GM19452 (cell line): ENCODE results near the gene LRMDA.

ENCODE experiments used
- ATAC-seq: cut with Tn5 transposase; IDR thresholded peaks from one replicate; pipeline ENCODE4 v1.9.1; 2021; ENCODE audit not compliant: unreplicated experiment

Gene LRMDA

DNA sequence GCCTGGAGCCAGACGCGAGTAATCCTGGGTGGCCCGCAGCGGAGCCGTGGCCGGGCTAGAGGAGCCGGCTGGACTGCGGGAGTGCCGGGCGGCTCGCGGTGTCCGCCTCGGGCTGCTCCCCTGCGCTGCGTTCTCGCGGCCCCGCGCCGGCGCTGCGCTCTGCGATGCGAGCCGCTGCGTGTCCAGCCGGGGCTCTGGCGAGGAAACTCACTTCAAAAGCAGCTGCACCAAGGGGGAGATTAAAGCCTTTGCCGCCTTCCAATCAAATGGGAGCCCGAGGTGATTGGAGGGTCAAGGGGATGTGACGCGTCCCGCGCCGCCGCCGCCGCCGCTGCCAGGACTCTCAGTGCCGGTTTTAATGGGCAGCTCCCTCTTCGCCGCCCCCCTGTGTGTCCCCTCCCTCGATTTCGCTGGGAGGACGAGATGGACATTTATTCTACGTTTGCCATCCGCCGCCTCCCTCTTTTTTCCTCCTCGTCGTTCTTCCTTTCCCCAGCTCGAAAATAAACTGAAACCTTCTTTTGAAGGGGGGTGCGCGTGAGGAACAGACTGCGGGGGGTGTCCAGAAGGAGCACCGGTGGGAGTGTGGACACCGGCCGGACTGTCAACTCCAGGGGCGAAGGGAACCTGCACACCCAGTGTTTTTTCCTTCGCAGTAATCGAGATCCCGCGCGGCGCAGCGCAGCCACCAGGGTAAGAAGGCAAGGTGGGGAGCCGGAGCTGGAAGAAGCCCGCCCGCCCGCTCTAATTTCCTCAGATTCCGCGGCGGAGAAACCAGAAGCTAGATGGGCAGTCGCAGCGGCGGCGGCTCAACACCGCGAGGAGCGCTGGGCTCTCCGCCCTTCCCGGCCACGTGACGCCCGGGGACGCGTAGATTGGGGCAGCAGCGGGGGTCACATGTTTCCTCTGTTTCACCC is 29.6 kb upstream of the LRMDA start, which contains the start of gene ZNF503:
ZNF503 (minus strand) TSS at position 196 of the 917 bp plus-strand sequence. CDS start 345 bp downstream, outside the sequence.
- peak; percentile 55 for ATAC-seq

DNA sequence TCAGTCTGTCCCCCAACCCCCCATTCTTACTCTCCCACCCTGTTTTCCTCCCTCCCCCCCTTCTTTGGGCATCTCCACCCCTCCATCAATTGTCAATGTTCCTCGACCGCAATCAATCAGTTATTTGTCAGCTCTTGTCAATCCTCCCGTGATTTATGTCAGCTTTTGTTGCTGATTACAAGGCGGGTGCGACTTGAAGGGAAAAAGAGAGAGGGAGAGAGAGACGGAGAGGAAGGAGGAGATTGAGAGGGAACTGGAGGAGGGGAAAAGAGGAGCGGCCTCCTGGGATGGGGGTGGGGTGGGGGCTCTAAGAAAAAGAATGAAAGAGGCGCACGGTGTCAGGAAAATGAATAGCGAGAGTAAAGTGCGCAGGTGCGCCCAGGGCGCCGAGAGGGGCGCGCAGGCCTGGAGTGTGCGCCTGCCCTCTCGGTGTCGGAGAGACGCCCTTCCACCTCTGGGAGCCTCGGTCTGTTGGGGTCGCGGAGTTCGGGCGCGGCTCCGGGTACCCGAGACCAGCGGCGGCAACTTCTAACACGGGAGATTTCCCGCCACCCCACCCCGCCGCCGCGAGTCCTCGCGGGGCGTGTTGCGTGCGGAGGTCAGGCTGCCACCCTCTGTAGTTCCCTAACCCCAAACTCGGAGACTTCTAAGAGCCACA is 28.8 kb upstream of the LRMDA start:
- no peak for ATAC-seq

DNA sequence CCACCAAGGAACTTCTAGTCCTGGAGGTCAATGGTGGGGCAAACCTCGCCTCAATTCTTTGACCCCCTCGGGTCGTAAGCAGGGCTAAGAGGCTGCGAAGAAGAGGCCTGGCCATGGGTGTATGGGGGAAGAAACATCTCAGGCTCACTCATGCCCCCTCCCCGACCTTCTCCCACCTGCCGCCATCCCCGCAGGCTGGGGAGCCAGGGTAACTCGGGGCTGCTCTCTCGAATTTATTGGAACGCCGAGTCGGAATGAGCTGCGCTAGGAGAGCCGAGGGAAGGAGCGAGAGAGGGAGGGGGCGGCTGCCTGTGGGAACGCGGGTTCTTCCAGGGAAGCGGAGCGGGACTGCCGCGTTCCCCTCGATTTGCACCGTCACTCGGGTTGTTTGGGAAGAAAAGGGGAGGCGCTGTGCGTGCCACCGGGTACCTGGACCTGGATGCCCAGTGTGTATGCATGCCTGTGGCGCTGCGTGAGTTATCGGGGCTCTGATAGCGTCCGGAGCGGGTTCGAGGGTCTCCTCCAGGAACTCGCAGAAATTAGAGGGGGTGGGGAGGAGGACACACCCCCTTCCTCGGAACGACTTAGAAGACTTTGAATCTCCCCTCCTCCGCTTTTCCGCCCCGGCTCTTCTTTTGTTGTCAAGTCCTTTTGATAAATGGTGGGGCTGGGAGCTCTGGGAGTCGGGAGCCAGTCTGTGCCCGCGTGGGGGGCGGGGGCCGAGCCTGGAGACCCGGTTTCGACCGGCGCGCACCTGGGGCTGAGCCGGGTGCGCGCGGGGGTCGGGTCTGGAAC is 28.1 kb upstream of the LRMDA start:
- no peak for ATAC-seq

DNA sequence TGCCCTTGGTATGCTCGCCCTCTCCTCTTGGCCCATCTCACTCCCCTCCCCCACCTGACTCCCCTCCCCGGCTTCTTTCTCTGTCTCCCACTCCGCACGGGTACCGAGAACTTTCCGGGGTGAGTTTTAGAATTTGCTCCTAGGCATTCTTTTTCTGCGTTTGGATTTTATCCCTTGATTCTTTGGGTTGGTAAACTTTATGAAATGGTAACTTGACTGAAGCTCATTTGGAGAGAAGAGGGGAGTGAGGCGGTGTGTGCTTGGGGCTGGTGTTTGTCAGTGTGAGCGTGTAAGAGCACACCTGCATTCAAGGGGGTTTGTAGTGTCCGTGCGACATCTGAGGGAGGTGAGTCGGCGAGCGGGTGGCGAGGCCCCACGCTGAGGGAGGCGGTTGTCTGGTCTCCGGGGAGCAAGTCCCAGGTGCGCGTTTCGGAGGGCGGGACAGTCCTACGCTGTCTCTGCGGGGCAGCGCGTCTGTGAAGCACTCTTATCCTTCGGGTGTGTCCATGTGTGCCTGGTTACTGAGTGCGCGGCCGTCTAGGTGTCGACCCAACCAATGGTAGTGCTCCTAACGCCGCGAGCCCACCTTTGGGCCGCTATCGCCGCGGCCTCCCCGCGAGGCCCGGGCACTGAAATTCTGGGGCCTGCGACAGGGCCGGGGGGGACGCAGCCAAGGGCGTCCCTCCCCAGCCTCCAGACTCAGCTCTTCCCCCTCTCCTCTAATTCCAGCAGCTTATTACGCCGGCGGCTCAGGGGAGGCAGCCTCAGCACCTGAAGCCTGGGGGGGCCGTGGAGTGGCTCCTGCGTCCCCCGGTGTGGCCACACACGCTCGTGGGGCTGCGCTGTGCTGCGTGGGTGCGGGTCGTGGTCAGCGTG is 27.2 kb upstream of the LRMDA start:
- no peak for ATAC-seq

DNA sequence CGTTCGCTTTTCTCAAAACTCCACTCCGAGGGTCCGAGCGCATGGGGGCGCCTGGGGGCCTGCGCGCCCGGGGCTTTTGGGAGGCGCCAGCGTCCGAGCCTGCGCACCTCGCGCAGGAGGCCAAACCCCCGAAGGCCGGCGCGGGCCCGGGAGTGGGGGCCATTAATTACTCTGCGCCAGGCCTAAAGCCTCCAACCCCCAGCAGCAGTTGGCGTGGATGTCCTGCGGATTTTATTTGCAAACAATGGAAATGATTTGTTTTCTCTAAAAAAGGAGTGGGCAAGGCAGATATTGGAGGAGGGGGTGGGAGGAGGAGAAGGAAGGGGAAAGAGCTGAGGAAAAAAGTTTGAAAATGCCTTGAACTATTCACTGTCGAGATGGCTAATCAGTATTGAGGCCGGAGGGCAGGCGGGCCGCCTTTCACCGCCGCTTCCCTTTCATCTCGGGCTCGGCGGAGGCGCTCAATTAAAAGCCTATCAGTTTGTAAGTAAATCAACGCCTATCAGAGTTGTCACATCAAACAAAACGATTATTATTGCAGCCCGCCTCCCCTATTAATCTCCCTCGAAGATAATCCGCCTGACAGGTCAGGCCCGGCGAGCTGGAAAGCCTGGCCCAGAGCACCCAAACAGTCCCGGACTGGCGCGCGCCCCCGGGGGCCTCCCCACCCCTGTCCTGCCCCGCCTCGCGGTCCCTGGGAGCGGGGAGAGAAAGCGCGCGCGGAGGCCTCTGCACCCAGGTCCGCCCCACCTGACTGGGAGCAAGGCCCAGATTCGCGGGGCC is 26.4 kb upstream of the LRMDA start:
- ATAC-seq: no peak

DNA sequence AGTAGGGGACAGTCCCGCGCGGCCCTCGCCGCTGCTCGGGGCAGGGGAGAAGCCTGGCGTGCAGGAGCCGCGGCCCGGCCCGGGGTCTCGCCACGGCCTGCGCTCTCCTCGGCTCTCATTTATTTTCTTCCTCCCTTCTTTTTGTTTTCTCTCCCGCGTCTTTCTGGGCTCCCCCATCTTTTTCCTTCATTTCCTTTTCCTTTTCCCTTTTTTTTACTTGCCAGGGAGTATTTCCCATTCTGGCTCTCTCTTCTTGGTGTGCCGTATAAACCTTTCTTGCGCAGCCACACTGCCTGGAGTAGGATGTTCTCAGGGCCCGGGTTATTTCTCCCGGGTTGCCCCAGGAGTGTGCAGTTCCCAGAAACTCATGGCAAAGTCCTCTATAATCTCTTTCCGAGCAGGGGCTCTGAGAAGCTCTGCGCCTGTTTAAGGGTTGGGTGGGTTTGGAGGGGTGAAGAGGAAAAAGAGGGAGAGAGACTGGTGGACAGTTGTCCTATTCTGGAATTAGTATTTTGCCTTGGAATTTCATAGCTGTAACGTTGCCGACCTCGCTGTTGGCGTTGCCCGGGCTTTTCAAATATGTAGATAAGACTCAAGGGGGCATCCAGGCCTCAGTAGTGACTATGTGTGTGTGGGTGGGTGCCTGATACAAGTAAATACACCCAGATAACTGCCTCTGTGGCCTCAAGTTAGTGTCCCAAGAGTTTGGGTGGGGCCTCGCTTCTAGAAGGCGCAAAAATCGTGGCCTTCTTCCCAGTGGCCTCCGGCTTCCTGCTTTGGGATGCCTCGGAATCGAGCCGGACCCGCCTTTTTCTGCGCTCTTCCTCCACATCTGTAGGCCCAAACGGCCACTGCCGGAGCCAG is 25.6 kb upstream of the LRMDA start:
- no peak for ATAC-seq

DNA sequence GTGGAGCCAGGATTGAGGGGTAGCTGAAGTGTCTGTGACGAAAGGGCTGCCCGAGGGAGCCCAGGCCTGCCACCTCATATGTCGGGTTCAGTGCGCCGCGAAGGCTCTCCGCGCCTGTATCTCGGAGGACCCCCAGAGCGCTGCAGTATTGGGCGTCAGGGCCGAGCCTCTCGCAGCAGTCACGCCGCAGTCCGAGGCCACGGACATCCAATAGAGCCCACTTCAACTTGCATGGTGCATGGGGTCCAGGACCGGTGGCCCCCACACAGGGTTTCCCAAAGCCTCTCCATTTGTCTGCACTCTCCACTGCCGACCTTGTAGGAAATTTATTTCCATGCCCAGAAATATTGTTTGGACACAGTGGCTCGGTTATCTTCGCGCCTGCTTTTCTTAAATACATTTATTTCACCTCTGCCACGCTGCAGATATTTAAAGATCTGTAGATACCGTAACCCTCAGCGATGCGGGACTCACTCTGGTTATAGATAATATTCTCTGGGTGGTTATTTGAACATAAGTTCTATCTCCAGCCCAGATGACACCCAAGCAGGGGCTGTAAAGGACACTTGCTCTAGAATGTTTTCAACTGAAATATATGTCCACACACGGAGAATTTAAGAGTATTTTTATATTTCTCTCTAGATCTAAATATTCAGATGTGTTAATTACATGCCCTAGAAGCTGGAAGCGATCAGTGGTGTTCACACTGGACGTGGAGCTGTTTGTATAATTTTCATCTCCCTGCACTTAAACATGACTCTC is 24.8 kb upstream of the LRMDA start:
- ATAC-seq: no peak

DNA sequence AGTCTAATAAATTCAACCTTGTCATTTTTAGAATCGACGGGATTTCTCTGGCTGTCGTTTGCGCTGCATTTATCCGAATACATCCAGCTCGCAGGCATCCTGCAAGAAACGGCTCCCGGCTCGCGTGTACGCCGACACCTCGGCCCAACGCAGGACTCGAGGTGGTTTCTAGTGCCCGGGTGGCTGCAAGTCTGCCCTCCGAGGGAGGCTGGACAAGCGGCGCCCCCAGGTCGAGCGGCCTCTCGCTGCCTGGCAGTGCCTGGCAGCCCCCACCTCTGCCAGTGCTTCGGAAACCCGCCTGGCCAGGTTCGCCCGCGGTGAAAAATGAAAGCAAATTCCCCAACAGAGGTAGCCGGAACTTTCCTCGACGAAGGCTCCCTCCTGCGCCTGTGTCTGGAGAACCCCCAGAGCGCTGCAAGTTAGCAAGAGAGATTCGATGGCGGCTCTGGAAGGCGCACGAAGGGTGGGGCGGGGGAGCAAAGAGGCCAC is 24.2 kb upstream of the LRMDA start:
- ATAC-seq: no peak

DNA sequence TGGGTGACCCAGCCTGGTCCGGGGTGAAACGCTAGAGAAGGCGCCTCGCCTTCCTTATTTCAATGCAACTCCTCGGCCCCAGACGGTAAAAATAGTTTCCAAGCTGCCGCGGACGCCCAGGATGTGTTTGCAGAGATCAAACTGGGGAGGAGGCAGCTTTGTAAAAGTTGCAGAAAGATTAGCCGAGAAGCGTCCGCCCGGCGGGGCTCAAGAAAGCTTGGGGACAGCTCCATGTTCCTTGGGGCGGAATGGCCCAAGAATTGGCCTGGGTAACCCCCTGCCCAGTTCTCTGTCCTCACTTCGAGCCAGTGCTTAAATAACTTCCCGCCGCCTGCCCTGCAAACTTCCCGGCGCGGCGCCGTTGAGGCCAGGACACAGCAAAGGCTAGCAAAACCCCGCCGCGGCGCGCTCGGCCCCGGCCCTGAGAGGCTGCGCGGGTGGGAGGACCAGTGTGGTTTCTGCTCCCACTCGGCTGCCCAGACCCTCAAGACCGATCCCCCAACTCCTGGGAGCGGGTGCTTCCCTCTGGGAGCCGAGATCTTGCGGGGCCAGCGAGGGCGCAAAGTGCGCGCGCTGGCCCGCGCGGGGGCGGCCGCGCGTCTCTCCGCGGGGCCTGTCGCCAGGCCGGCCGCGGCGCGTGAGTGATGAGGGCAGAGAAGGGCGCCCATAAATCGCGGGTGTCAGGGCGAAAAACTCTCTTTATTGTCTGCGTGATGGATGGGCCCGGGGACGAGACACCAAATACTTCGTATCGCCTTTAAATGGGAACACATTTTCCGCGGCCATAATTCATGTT is 23.5 kb upstream of the LRMDA start:
- ATAC-seq: no peak

DNA sequence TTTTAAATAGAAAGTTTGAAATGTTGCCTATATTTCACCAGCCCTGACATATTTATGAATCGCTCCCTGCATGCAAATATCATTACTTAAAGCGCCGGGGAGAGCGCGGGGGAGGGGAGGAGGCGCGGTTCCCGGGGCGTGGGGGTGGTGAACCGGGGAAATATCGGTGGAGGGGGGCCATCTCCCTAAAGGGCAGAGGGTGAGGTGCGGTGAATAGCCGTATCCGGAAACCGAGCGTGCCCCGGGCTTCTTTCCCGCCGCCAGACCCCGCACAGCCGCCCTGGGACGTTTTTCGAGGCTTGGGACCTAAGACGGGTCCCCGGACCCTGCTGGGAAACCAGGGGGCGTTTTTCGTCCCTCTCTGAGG is 22.9 kb upstream of the LRMDA start:
- no peak for ATAC-seq

DNA sequence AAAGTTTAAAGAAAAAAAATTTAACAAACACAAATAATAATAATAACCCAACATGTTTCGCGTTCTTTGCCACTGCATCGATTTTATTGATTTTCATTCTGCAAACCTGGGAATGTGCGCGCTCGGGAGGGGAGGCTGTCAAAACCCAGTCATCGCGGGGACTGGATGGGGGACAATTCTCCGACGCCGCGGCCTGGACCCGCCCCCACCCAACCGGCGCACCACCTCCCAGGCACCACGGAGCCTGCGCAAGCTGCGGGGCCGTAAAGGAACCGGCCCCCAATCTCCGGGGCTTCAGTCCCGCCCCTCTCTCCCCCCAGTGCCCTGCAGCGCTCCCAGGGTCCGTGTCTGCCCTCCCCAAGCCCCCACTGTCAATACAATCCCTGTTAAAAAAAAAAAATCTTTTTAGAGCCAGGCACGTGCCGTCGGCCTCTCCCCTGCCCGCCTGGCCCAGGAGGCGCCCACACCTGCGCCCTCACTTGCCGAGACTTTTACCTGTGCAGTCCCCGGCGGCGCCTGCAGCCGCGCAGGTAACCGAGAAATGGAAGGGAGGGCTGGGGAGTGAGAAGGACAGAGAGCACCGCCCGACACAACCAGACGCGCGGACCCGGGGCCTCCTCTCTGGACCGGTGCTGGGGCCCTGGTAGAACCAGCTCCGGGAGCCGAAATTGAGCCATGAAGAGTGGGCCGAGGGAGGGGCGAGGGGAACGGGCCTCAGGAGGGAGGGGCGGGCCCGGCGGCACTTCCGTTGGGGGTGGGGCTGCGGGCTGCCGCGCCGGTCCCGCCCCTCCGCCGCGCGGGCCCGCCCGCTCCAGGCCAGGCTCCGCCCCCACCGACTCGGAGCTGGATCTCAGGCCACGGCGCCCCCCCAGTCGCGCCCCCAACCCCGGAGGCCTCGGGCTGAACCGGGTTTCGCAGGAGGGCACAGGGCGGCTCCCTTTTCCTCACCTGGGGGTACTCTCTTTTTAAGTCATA is 22.2 kb upstream of the LRMDA start:
- ATAC-seq: no peak

DNA sequence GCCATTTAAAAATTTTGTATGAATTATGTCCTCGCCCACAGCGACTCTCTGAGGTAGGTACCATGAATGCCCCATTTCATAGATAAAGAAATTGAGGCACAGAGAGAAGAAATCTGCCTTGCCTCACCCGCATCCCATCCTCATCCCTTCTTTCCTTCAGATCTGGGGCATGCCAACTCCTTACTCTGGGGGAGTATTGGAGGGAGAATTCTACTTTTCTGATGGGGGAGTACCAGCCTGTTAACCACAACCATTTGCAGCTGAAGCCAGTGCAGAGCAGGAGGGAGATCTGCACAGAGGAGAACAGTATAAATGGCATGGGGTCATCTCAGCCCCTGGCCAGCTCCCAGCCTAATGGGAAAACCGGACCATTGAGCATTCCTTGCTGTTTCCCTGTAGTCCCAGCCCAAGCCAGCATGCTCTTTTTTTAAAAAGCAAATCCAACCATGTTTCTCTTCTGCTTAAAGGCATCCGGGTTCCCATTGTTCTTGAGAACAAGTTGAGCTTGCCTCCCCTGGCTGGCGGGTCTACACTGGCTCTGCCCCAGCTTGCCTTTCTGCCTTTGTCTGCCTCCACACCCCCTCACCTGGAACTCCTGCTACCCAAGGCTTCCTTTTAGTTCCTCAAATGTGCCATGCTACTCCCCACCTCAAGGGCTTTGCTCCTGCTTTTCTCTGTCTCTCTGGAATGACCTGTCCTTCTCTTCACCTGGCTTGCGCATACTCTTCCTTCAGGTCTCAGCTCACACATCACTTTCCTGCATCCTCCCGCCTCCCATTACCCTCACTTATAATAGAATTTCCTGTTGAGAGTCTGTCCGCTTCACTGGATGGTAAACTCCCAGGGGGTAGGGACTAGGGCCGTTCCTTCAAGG is 21.1 kb upstream of the LRMDA start:
- ATAC-seq: no peak

DNA sequence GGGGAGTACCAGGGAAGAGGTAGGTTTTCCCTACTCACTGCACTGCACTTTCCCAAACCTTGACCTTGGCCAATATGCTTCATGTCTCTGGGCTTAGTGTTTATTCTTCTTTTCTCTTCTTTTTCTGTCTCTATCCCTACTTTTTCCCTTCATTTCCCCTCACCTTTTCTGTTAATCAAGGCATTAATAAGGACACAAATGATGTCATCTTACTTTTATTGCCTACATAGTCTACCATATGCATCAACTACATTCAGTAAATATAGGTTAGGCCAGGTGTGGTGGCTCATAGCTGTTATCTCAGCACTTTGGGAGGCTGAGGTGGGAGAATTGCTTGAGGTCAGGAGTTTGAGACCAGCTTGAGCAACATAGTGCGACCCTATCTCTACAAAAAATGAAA is 16.9 kb upstream of the LRMDA start:
- ATAC-seq: no peak

DNA sequence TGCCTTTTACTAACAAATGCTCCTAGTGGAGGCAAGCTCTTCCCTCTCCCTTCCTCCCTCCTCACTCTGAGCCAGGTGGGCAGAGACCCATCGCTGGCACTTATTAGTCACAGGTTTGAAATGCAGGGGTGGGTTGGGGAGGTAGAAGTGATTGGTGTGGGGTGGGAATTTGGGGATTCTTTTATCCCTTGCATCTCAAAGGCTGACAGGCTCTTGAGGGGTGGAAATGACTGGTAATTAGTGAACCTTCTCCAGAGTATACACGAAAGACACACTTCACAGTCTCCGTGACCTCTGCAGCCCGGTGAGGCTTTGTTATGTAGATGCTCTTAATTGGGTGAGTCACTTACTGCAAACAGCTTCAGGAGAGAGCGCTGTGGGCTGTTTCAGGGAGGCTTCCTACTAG is 13.9 kb upstream of the LRMDA start:
- ATAC-seq: no peak

DNA sequence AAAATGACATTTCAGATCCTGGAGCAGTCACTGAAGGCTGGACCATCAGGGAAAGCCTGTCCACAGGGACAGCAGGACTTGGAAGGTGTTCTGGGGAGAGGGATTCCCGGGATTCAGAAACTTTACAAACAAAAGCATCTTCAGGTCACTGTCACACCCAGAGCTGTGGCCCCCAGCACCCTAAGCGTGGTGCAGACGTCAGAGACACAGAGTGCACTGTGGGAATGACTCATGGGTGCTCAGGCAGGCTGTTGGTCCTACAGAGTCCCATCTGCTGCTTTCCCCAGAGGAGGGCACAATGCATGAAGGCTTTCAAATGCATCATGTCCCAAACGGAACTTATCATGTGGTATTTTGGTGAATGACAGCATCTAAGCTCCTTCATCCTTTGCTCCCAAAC is 13.1 kb upstream of the LRMDA start:
- no peak for ATAC-seq
